Measurements from ENCODE around the gene CDHR4.

DNA sequence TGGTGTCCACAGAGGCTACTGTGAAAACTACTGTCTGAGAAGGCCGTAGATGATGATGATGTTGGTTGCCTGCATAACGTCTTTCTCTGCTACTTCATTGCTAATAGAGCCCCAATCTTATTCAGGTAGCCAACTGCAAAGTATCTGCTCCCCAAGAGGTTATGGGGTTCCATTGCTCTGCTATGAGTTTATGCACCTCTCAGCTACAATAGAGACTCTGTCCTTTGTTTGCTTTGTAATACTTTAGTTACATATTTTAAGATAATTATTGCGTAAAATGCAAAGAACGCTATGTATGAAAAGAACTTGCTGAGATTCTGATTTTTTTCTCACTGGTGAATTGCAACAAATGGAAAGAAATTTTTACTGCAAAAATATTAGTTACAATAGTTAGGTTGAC is 48.2 kb downstream of the CDHR4 start:
- TF ChIP-seq RFX5 (IDR thresholded peaks at IDR 0.05; ENCODE audit: borderline replicate concordance, low read depth, low read length) = no peak
- no peak for TF ChIP-seq CHD2 (IDR thresholded peaks at IDR 0.05; ENCODE audit: low read length)
- TF ChIP-seq, protein P1, sequence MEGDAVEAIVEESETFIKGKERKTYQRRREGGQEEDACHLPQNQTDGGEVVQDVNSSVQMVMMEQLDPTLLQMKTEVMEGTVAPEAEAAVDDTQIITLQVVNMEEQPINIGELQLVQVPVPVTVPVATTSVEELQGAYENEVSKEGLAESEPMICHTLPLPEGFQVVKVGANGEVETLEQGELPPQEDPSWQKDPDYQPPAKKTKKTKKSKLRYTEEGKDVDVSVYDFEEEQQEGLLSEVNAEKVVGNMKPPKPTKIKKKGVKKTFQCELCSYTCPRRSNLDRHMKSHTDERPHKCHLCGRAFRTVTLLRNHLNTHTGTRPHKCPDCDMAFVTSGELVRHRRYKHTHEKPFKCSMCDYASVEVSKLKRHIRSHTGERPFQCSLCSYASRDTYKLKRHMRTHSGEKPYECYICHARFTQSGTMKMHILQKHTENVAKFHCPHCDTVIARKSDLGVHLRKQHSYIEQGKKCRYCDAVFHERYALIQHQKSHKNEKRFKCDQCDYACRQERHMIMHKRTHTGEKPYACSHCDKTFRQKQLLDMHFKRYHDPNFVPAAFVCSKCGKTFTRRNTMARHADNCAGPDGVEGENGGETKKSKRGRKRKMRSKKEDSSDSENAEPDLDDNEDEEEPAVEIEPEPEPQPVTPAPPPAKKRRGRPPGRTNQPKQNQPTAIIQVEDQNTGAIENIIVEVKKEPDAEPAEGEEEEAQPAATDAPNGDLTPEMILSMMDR (IDR thresholded peaks at IDR 0.05; ENCODE audit: control extremely low read depth in 1 of 3, insufficient read depth in 1 of 3, low read depth in 1 of 3, low read length in 3 of 3) = no peak
- no peak for TF ChIP-seq NRF1 (IDR thresholded peaks at IDR 0.05; ENCODE audit: low read depth, low read length)
